AG04449 (cell line): ENCODE measurements around the gene MYOZ2.

Source experiments
- CTCF ChIA-PET: fragments of 350-600 bp; formaldehyde crosslinking; extraction: SDS; loops from one replicate; lab custom pipeline; 2021; ENCODE audit warnings: antibody characterized with exemption; lab: Yijun Ruan, JAX
- POLR2A ChIA-PET: fragments of 400-600, 350-600 bp; formaldehyde crosslinking; extraction: SDS; loops from one replicate; lab custom pipeline; 2020; ENCODE audit warnings: antibody characterized with exemption, inconsistent platforms; lab: Yijun Ruan, JAX
- DNase-seq: peaks from one replicate; pipeline ENCODE4 v3.0.0-alpha.2; 2010; ENCODE audit warnings: low read depth, low spot score
- H3K4me3 ChIP-seq: 2 replicates; pipeline ENCODE4 v1.5.1; 2011; ENCODE audit warnings: low read depth, mild to moderate bottlenecking, control low read depth, low read length
- TF ChIP-seq, protein P1 (sequence below): IDR thresholded peaks from one replicate; pipeline ENCODE4 v1.5.1; 2011; ENCODE audit warnings: mild to moderate bottlenecking, moderate library complexity, low read length, control low read depth, inconsistent platforms; ENCODE audit not compliant: insufficient read depth; ENCODE audit errors: missing control alignments

MYOZ2 gene

DNA sequence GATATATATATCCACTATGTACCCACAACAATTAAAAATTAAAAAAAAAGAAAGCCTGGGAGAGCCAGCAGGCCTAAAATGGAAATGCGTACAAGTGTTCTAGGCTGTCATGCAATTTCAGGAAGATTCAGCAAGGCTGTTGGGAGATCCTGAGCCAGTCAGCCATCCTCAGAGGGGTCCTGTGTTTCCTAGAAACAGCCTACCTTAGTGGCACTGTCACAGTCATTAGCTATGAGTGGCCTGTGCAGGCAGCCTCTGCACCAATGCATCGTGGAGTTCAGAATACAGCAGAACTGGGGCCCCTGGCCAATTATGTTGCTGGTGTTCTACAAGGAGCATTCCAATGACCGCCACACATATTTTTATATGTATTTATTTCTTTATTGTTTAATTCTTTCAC lies 55.9 kb downstream of the MYOZ2 start:
- H3K4me3 ChIP-seq, result no peak overlapping the region
- no peak for DNase-seq
- ChIA-PET CTCF (no interaction called here), POLR2A (no interaction called here)
- TF ChIP-seq, protein P1, sequence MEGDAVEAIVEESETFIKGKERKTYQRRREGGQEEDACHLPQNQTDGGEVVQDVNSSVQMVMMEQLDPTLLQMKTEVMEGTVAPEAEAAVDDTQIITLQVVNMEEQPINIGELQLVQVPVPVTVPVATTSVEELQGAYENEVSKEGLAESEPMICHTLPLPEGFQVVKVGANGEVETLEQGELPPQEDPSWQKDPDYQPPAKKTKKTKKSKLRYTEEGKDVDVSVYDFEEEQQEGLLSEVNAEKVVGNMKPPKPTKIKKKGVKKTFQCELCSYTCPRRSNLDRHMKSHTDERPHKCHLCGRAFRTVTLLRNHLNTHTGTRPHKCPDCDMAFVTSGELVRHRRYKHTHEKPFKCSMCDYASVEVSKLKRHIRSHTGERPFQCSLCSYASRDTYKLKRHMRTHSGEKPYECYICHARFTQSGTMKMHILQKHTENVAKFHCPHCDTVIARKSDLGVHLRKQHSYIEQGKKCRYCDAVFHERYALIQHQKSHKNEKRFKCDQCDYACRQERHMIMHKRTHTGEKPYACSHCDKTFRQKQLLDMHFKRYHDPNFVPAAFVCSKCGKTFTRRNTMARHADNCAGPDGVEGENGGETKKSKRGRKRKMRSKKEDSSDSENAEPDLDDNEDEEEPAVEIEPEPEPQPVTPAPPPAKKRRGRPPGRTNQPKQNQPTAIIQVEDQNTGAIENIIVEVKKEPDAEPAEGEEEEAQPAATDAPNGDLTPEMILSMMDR, result no peak

DNA sequence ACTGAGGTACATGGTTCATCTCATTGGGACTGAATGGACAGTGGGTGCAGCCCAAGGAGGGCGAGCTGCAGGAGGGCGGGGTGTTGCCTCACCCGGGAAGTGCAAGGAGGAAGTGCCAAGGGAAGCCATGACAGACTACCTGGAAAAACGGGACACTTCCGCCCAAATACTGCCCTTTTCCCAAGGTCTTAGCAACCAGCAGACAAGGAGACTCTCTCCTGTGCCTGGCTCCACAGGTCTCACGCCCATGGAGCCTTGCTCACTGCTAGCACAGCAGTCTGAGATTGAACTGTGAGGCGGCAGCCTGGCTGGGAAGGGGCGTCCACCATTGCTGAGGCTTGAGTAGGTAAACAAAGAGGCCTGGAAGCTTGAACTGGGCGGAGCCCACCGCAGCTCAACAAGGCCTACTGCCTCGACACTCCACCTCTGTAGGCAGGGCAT lies 62.2 kb downstream of the MYOZ2 start:
- TF ChIP-seq, protein P1, result no peak
- H3K4me3 ChIP-seq, result no peak overlapping the region
- POLR2A ChIA-PET, result interaction anchor here (0.6 kb wide), 1 partner anchor 75 kb away, joined by 3 read pairs; no protein-coding TSS in a partner anchor
- no peak for DNase-seq
- CTCF ChIA-PET, result interaction anchor here (0.7 kb wide), 1 partner anchor 155 kb away, joined by 3 read pairs; no protein-coding TSS in a partner anchor

GRCh38 chr4:119204916-119205315 lies 69.3 kb downstream of the MYOZ2 start:
- no peak for DNase-seq
- TF ChIP-seq, protein P1, result no peak
- H3K4me3 ChIP-seq, result no peak overlapping the region
- ChIA-PET CTCF (no interaction called here), POLR2A (no interaction called here)

- DNase-seq, result no peak
- ChIA-PET POLR2A (interaction anchor here (0.6 kb wide), 1 partner anchor 168 kb away, joined by 4 read pairs; no protein-coding TSS in a partner anchor), CTCF (no interaction called here)
- H3K4me3 ChIP-seq, result no peak overlapping the region
- TF ChIP-seq, protein P1, result no peak
These were observed 70.1 kb downstream of the MYOZ2 start for GRCh38 chr4:119205690-119206089.

GRCh38 chr4:119206178-119206577 lies 70.5 kb downstream of the MYOZ2 start:
- ChIA-PET POLR2A (interaction anchor here (0.6 kb wide), 1 partner anchor 168 kb away, joined by 4 read pairs; no protein-coding TSS in a partner anchor), CTCF (no interaction called here)
- TF ChIP-seq, protein P1, result no peak
- no peak for DNase-seq
- H3K4me3 ChIP-seq, result no peak overlapping the region

DNA sequence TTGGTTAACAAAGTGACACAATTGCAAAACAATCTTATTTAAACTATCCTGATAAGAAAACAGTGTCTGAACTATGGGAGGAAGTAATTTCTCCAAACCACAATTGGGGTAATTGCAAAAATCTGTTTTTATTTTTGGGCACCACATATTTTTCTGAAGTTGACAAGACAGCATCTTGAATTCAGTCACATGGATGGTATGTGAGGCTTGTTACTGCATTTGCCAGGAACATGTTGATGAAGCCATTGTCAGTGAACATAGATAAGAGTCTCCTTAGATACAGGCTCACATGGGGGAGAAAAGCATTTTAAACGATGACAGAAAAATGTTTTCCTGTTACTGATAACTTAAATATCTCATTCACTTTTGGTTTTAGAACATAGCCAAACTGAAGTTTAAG lies 71.4 kb downstream of the MYOZ2 start:
- H3K4me3 ChIP-seq, result no peak overlapping the region
- ChIA-PET POLR2A (no interaction called here), CTCF (interaction anchor here (1.7 kb wide), 1 partner anchor 166 kb away, joined by 4 read pairs; no protein-coding TSS in a partner anchor)
- DNase-seq, result no peak
- TF ChIP-seq, protein P1, result no peak
